ENCODE measurements around the gene DRAP1.

- TF ChIP-seq CTCF (IDR thresholded peaks at IDR 0.05; ENCODE audit: low read depth, low read length, poor library complexity, severe bottlenecking): no peak
- no peak for TF ChIP-seq EZH2phosphoT487 (IDR thresholded peaks at IDR 0.05; ENCODE audit: borderline replicate concordance, low read length)
Observed at GRCh38 chr11:65880844-65881421, 38.3 kb upstream of the DRAP1 start.

All from DOHH2 (cell line).